NCI-H1048 (cell line): ENCODE data around the gene MAP2K7.
"Not testable (repeated sequence)": the region's sequence is repeated elsewhere in the genome, so short reads cannot be mapped to it uniquely, and the experiment has no call there.

ENCODE experiments used
- DNase-seq: peaks from one replicate; lab custom pipeline; 2025; lab: John Stamatoyannopoulos, UW

Gene MAP2K7

DNA sequence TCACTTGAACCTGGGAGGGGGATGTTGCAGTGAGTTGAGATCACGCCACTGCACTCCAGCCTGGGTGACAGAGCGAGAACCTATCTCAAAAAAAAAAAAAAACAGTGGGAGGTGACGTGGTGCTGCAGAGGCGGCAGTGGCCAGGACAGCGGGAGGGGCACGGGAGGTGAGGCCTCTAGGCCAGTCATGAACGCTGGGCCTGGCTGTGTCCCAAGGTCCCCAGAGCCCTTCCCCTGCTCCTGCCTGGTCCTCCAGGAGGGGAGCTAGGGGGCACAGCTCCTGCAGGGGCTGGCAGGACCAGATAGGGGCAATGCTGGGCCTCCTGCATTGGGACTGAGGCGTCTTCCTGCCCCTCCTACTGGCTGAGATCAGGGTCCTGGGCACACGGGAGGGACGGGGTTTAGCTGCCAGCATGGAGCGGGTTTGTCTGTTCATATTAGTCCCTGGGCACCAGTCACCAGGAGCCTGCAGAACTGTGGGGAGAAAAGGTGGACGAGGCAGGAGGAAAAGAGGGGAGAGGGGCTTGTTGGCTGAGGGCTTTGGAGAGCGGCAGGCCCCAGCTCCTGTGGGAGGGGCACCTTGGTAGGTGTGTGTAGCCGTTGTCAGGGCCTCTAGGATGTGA lies 4.5 kb downstream of the MAP2K7 start:
- no peak for DNase-seq

DNA sequence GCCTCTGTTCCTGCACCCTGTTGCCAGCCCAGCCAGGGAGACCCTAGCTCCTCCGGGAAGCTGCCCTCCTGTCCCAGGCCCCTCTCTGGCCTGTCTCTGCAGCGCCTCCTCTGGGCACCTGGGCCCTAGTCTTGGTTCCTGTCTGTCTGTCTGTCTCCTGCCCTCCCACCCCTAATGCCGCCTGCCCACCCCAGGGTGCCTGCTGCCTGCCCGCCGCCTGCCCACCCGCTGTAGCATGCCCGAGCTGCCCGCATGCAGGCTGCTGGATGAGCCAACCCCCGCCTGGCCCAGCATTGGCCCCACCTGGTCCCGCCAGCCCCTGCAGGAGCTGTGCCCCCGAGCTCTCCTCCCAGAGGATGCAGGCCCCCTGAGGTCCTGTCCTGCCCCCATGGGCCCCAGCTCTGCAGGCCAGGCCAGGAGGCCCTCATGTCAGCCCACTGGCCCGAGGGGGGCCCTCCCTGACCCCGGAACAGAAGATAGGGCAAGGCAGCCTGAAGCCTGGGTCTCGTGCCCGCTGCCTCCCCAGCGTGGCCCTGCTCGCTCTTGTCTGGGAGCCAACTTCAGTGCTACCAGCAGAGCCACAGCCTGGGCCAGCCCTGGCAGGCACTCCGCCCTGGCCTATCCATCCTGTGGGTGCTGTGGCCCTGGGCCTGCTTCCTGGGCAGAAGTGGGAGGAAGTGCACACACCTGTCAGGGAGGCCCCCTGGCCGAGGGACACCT lies 5.2 kb downstream of the MAP2K7 start:
- DNase-seq = no peak

- DNase-seq = no peak
Observed at GRCh38 chr19:7909471-7910067, 5.9 kb downstream of the MAP2K7 start.

GRCh38 chr19:7910321-7911161 lies 6.9 kb downstream of the MAP2K7 start:
- no peak for DNase-seq

GRCh38 chr19:7911508-7912143 lies 7.9 kb downstream of the MAP2K7 start:
- DNase-seq = no peak

DNA sequence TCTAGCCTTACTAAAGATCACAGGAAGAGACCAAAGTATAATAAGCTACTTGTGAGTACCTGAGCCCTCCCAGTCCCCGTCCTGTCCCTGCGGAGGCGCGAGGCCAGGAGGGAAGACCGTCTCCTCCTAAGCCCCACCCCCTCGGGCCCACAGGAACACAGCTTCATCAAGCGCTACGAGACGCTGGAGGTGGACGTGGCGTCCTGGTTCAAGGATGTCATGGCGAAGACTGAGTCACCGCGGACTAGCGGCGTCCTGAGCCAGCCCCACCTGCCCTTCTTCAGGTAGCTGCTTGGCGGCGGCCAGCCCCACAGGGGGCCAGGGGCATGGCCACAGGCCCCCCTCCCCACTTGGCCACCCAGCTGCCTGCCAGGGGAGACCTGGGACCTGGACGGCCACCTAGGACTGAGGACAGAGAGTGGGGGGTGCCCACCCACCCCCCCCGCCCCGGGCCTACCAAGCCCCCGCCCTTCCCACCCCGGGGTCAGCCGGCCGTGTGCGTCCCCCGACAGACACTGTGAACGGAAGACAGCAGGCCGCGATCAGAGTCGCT lies 8.5 kb downstream of the MAP2K7 start:
- no peak for DNase-seq

DNA sequence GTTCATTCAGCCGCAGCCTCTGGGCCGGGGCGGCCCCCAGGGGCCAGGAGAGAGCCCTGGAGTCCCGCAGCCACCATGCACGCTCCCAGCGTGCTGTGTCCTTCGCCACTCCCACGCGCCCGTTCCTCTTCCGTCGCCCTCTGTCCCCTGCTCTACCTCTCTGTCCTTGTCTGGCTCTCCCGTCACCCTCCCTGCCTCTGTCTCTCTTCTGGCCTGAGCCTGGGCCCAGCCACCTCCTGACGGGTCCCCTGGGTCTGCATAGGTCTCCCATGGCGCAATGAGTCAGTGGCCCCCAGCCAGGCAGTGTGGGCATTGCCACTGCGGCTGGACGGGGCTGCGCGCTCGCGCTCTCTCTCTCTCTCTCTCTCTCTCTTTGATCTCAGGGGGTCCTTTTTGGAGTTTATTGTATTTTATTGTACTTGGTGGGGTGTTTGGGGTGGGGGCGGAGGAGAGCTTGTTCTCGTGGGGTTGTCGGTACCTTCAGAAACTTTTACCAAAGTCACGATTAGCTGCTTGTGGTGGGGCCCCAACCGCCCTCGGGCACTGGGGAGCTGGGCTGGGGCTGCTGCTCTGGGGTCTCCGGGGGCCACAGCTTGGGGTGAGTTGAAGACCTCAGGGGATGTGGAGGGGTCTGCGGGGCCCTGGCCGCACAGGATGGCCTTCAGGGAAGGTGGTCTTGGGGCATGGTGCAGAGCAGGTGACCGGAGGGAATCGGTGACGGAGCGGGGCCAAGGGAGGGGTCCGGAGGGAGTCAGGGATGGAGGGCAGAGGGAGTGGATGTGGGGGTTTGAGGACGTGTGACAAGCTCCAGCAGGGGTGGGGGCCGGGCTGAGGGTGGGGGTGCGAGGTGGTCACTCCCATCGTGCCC lies 9.3 kb downstream of the MAP2K7 start:
- DNase-seq = no peak

DNA sequence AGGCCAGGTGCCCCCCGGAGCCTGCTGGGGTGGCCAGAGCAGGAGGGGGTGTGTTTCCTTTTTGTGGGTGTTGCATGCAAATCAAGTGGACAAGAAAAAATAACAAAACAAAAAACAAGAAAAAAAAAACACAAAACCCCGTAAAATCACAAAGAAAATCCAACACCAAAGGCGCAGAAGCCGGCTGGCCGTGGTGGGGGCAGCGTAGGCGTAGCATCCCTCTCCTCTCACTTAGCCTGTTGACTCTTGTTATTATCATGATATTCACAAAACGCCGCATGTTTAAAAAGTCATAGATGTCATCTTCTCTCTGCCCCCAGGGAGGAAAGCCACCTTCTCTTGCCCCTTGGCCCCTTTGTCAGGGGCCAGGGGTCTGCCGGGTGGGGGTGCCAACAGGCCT lies 10.0 kb downstream of the MAP2K7 start:
- no peak for DNase-seq

DNA sequence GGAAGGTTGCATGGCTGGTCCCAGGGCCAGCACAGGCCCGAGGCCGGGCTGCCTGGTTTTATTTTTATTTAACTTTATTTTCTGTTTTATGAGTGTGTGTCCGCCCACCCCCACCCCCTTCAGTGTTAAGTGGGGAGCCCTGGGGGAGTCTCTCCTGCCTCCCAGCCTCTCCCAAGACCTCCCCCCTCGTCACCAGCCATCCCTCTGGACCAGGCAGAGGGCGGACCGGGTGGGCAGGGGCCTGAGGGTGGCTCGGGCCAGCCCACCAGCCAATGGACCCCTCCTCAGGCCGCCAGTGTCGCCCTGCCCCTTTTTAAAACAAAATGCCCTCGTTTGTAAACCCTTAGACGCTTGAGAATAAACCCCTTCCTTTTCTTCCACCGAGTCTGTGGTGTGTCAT lies 10.4 kb downstream of the MAP2K7 start:
- no peak for DNase-seq

DNA sequence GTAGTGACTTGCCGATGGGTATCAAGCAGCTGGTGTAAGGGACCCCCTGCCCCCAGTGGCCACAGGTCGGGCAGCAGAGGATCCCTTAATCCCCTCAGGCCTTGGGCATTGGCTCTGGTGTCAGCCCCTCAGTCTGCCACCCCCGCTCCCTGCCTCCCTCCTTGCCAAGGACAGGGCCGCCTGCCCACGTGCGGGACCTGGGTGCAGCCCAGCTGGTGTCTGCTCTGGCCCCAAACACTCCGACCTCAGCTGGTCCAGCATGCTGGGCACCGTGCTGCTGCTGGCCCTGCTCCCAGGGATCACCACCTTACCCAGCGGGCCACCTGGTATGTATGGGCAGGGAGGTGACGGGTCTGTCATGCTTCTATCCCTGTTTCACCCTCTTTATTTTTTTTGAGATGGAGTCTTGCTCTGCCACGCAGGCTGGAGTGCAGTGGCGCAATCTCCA lies 10.9 kb downstream of the MAP2K7 start, which contains the start of gene TGFBR3L:
TGFBR3L (plus strand) TSS at position 233 of the 448 bp plus-strand sequence.
- no peak for DNase-seq

- no peak for DNase-seq
Observed at GRCh38 chr19:7915250-7916102, 11.8 kb downstream of the MAP2K7 start.

- DNase-seq = no peak
Observed at GRCh38 chr19:7916103-7916954, 12.7 kb downstream of the MAP2K7 start.

DNA sequence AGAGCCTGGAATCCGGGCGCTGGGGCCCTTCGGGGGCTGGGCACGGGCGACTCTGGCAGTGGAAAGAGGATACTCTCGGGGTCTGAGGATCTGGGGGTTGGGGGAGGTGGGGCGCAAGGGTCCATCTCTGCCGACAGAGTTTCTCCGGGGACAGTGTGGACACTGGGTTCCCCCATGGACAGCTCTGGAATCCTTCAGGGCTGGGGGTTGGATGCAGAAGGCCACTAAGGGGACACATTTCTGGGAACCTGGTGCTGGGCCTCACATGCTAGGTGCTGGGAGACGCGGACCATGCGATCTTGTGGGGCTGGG lies 13.2 kb downstream of the MAP2K7 start:
- no peak for DNase-seq

- no peak for DNase-seq
Observed at GRCh38 chr19:7917267-7918061, 13.8 kb downstream of the MAP2K7 start.

- not testable (repeated sequence) for DNase-seq
Observed at GRCh38 chr19:7918062-7918614, 14.5 kb downstream of the MAP2K7 start.

GRCh38 chr19:7918615-7919421 lies 15.1 kb downstream of the MAP2K7 start:
- DNase-seq = no peak
